ENCODE data around the gene GSTCD. TPM values are rescaled to one million over a fixed set of nuclear protein-coding genes. Genes with fewer than 3 reads are reported as not detected.

The GSTCD gene
- total and polyA plus RNA-seq, 9 of the 15 experiments (the other 6 are each of a cell fraction or from before 2014, with no cell fraction given), result 4.5 to 36.3 (median 16.0) TPM

GRCh38 chr4:105851196-105851595 is 142.6 kb downstream of the GSTCD start:
- TF ChIP-seq RBM34 (IDR thresholded peaks at IDR 0.05; ENCODE audit: borderline replicate concordance, insufficient read depth, low read length) (no peak), ILF3 (IDR thresholded peaks at IDR 0.05; ENCODE audit: borderline replicate concordance) (no peak), NCOA6 (IDR thresholded peaks at IDR 0.05) (no peak), PHB (CRISPR knock-in tag; IDR thresholded peaks at IDR 0.05) (no peak), ZNF79 (CRISPR knock-in tag; IDR thresholded peaks at IDR 0.05; ENCODE audit: low read depth) (no peak), ZNF384 (IDR thresholded peaks at IDR 0.05; ENCODE audit: low read depth, low read length) (no peak), RCOR1 (IDR thresholded peaks at IDR 0.05; ENCODE audit: borderline replicate concordance in 1 of 2, low read depth in 2 of 2, low read length in 2 of 2) (no peak), ZNF133 (CRISPR knock-in tag; IDR thresholded peaks at IDR 0.05) (no peak), KAT2B (IDR thresholded peaks at IDR 0.05; ENCODE audit: low read depth, low read length) (no peak)
- H3K9me3 ChIP-seq (replicated peaks; ENCODE audit: control insufficient read depth, insufficient read depth, low read depth, low read length), result no peaks in the 10 kb centered on the region
- no peaks in the 10 kb centered on the region for H3K79me2 ChIP-seq (ENCODE audit: control insufficient read depth, insufficient read depth, low read length)
- H3K9me1 ChIP-seq (ENCODE audit: control insufficient read depth, insufficient read depth, low read length), result no peaks in the 10 kb centered on the region
- DNase-seq (ENCODE audit: extremely low read depth in 1 of 4, low spot score in 3 of 4) (no peak), ATAC-seq (no peak), FAIRE-seq (no peak)
- H4K20me1 ChIP-seq (replicated peaks; ENCODE audit: control insufficient read depth, insufficient read depth, low read length), result no peaks in the 10 kb centered on the region
- H3K4me2 ChIP-seq (ENCODE audit: insufficient read depth, low read length), result no peak overlapping the region
- no peaks in the 10 kb centered on the region for H3K27me3 ChIP-seq (ENCODE audit: control insufficient read depth in 2 of 2, insufficient read depth in 2 of 2, low read length in 2 of 2)
- POLR2A ChIA-PET, result no interaction called here
- no peak overlapping the region for H3K27ac ChIP-seq (ENCODE audit: extremely low read depth, low read depth, low read length)
- no peak overlapping the region for H3K9ac ChIP-seq (ENCODE audit: insufficient read depth in 1 of 2, low read depth in 2 of 2, low read length in 2 of 2)
- H3K4me1 ChIP-seq (replicated peaks in 1 of 2; ENCODE audit: control insufficient read depth in 2 of 2, insufficient read depth in 2 of 2, low read length in 2 of 2), result no peaks in the 10 kb centered on the region
- CTCF ChIA-PET (ENCODE audit: low intra/inter-chr PET ratio), result no interaction called here
- in situ Hi-C loops (cut with MboI), result no loop called here
- no peak overlapping the region for H2AFZ ChIP-seq (ENCODE audit: low read depth, low read length)
- no peak overlapping the region for H3K4me3 ChIP-seq
- BruUV-seq (replicated peaks), result no TSS peak
- H3K36me3 ChIP-seq (ENCODE audit: control insufficient read depth, insufficient read depth, low read length), result no peaks in the 10 kb centered on the region
- 58% methylated on average over 3 of the region's 3 CpGs for WGBS (ENCODE audit: insufficient coverage, low coverage, missing lambda C conversion rate)
- intact Hi-C loops (cut with micrococcal nuclease), result no loop called here
